Measurements from ENCODE around the gene RAB5B. TPM values are rescaled to one million over a fixed set of nuclear protein-coding genes. Genes with fewer than 3 reads are reported as not detected.

Gene RAB5B
- total and polyA plus RNA-seq, 10 of the 15 experiments (the other 5 are each of a cell fraction or from before 2014, with no cell fraction given), result 7.5 to 149 (median 37.8) TPM

DNA sequence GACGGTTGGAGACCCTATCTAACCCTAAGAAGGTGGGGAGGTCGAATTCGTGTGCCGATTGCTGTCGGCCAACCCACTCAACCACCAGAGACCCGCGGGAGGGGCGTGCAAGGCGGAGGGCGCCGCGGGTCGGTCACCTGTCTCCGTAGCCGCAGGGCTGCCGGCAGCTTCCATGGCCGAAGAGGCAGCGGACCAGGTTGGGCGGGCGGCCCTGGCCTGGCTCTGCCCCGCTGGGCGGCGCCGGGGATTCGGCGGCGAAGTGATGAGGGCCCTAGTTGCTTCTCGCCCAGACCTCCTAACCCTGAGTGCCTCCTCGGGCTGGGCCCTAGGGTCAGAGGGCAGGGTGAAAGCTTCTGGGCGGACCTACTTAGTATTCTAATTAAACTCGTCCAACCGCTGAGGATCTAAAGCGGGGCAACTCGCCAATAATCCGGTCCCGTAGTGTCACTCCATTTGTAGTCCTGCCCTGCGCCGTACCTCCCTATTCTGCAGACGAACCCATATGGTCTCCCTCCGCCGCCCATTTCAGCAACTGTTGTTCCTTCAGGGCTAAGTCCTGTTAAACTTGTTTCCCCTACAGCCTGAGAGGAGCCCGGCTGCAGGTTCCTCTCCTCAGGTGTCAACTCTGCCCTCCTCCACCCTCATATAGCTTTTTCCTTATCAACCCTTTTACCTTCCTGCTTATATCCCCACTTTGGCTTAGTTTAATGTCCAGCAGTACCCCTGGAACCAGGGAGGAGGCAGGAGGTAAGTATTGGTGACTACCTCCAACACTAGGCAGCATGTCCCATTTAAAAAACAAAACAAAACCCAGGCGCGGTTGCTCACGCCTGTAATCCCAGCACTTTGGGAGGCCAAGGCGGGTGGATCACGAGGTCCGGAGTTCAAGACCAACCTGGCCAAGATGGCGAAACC, 46.0 kb upstream of the RAB5B start, which contains the start of gene PYM1 (continued):
- TF ChIP-seq, protein P1, sequence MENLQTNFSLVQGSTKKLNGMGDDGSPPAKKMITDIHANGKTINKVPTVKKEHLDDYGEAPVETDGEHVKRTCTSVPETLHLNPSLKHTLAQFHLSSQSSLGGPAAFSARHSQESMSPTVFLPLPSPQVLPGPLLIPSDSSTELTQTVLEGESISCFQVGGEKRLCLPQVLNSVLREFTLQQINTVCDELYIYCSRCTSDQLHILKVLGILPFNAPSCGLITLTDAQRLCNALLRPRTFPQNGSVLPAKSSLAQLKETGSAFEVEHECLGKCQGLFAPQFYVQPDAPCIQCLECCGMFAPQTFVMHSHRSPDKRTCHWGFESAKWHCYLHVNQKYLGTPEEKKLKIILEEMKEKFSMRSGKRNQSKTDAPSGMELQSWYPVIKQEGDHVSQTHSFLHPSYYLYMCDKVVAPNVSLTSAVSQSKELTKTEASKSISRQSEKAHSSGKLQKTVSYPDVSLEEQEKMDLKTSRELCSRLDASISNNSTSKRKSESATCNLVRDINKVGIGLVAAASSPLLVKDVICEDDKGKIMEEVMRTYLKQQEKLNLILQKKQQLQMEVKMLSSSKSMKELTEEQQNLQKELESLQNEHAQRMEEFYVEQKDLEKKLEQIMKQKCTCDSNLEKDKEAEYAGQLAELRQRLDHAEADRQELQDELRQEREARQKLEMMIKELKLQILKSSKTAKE (IDR thresholded peaks at IDR 0.05; ENCODE audit: low read depth, poor library complexity, severe bottlenecking), result peak; percentile 17
- TF ChIP-seq MTA2 (IDR thresholded peaks at IDR 0.05; ENCODE audit: low read depth) (0 out of 2 replicates have a peak, but pooled peaks have one; percentile 33), SMAD1 (IDR thresholded peaks at IDR 0.05; ENCODE audit: low read depth, partially characterized antibody) (peak; percentile 48), NBN (IDR thresholded peaks at IDR 0.05) (peak; percentile 31; the same call in 1 of the 2 replicates), POLR2AphosphoS5 (IDR thresholded peaks at IDR 0.05; ENCODE audit: low read length) (peak; percentile 78), SUPT20H (IDR thresholded peaks at IDR 0.05; ENCODE audit: borderline replicate concordance, control insufficient read depth, low read depth, low read length) (no peak), NR2C1 (IDR thresholded peaks at IDR 0.05) (peak; percentile 93), EED (IDR thresholded peaks at IDR 0.05; ENCODE audit: low read depth) (no peak; the same call in 1 of the 2 replicates), FOXK2 (IDR thresholded peaks at IDR 0.05) (no peak), SREBF1 (IDR thresholded peaks at IDR 0.05; ENCODE audit: low read length) (no peak), ZNF207 (IDR thresholded peaks at IDR 0.05; ENCODE audit: borderline replicate concordance) (no peak), IRF4 (IDR thresholded peaks at IDR 0.05; ENCODE audit: low read depth, low read length) (no peak), TCF7 (IDR thresholded peaks at IDR 0.05; ENCODE audit: borderline replicate concordance) (no peak), ETV6 (conservative IDR thresholded peaks at IDR 0.05 in 1 of 2, IDR thresholded peaks at IDR 0.05 in 1 of 2; ENCODE audit: borderline replicate concordance in 1 of 2, low read depth in 1 of 2) (no peak; a peak in 1 of 4 replicates)
- TF ChIP-seq, protein P2, sequence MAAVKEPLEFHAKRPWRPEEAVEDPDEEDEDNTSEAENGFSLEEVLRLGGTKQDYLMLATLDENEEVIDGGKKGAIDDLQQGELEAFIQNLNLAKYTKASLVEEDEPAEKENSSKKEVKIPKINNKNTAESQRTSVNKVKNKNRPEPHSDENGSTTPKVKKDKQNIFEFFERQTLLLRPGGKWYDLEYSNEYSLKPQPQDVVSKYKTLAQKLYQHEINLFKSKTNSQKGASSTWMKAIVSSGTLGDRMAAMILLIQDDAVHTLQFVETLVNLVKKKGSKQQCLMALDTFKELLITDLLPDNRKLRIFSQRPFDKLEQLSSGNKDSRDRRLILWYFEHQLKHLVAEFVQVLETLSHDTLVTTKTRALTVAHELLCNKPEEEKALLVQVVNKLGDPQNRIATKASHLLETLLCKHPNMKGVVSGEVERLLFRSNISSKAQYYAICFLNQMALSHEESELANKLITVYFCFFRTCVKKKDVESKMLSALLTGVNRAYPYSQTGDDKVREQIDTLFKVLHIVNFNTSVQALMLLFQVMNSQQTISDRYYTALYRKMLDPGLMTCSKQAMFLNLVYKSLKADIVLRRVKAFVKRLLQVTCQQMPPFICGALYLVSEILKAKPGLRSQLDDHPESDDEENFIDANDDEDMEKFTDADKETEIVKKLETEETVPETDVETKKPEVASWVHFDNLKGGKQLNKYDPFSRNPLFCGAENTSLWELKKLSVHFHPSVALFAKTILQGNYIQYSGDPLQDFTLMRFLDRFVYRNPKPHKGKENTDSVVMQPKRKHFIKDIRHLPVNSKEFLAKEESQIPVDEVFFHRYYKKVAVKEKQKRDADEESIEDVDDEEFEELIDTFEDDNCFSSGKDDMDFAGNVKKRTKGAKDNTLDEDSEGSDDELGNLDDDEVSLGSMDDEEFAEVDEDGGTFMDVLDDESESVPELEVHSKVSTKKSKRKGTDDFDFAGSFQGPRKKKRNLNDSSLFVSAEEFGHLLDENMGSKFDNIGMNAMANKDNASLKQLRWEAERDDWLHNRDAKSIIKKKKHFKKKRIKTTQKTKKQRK (IDR thresholded peaks at IDR 0.05; ENCODE audit: low read depth, low read length), result no peak
- TF ChIP-seq, protein P3, sequence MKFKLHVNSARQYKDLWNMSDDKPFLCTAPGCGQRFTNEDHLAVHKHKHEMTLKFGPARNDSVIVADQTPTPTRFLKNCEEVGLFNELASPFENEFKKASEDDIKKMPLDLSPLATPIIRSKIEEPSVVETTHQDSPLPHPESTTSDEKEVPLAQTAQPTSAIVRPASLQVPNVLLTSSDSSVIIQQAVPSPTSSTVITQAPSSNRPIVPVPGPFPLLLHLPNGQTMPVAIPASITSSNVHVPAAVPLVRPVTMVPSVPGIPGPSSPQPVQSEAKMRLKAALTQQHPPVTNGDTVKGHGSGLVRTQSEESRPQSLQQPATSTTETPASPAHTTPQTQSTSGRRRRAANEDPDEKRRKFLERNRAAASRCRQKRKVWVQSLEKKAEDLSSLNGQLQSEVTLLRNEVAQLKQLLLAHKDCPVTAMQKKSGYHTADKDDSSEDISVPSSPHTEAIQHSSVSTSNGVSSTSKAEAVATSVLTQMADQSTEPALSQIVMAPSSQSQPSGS (IDR thresholded peaks at IDR 0.05; ENCODE audit: low read length), result no peak
- TF ChIP-seq, protein P4, sequence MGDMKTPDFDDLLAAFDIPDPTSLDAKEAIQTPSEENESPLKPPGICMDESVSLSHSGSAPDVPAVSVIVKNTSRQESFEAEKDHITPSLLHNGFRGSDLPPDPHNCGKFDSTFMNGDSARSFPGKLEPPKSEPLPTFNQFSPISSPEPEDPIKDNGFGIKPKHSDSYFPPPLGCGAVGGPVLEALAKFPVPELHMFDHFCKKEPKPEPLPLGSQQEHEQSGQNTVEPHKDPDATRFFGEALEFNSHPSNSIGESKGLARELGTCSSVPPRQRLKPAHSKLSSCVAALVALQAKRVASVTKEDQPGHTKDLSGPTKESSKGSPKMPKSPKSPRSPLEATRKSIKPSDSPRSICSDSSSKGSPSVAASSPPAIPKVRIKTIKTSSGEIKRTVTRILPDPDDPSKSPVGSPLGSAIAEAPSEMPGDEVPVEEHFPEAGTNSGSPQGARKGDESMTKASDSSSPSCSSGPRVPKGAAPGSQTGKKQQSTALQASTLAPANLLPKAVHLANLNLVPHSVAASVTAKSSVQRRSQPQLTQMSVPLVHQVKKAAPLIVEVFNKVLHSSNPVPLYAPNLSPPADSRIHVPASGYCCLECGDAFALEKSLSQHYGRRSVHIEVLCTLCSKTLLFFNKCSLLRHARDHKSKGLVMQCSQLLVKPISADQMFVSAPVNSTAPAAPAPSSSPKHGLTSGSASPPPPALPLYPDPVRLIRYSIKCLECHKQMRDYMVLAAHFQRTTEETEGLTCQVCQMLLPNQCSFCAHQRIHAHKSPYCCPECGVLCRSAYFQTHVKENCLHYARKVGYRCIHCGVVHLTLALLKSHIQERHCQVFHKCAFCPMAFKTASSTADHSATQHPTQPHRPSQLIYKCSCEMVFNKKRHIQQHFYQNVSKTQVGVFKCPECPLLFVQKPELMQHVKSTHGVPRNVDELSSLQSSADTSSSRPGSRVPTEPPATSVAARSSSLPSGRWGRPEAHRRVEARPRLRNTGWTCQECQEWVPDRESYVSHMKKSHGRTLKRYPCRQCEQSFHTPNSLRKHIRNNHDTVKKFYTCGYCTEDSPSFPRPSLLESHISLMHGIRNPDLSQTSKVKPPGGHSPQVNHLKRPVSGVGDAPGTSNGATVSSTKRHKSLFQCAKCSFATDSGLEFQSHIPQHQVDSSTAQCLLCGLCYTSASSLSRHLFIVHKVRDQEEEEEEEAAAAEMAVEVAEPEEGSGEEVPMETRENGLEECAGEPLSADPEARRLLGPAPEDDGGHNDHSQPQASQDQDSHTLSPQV (IDR thresholded peaks at IDR 0.05), result no peak
